GM10266 (cell line): Measurements from ENCODE around the gene CACFD1.
"Not testable (repeated sequence)": the region's sequence is repeated elsewhere in the genome, so short reads cannot be mapped to it uniquely, and the experiment has no call there.

Experiments used
- DNase-seq: peaks from one replicate; pipeline ENCODE4 v3.0.0; 2012; ENCODE audit errors: extremely low spot score
- TF ChIP-seq, protein P1 (sequence below): IDR thresholded peaks from 2 replicates; pipeline ENCODE4 v1.5.1; 2012; ENCODE audit warnings: mild to moderate bottlenecking, low read depth; ENCODE audit not compliant: control insufficient read depth, insufficient read depth; ENCODE audit errors: missing control alignments

Gene CACFD1

DNA sequence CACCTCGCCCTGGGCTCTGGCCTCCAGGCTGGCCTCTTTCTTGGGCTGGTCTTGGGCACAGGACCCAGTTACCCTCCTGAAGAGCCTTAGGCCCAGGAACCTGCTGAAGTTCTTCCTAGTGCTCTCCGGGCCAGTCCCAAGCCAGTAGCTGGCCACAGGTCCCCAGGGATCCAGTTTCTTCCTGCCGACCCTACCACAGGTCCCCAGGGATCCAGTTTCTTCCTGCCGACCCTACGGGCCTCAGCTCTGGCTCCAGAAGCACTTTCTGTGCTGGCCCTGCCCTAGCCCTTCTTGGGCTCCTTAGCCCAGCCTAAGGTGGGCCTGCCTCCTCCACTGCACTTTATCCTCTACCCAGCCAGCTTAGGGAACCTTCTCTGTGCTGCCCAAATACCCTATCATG is 18.2 kb upstream of the CACFD1 start:
- no peak for DNase-seq
- TF ChIP-seq, protein P1, sequence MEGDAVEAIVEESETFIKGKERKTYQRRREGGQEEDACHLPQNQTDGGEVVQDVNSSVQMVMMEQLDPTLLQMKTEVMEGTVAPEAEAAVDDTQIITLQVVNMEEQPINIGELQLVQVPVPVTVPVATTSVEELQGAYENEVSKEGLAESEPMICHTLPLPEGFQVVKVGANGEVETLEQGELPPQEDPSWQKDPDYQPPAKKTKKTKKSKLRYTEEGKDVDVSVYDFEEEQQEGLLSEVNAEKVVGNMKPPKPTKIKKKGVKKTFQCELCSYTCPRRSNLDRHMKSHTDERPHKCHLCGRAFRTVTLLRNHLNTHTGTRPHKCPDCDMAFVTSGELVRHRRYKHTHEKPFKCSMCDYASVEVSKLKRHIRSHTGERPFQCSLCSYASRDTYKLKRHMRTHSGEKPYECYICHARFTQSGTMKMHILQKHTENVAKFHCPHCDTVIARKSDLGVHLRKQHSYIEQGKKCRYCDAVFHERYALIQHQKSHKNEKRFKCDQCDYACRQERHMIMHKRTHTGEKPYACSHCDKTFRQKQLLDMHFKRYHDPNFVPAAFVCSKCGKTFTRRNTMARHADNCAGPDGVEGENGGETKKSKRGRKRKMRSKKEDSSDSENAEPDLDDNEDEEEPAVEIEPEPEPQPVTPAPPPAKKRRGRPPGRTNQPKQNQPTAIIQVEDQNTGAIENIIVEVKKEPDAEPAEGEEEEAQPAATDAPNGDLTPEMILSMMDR: no peak

DNA sequence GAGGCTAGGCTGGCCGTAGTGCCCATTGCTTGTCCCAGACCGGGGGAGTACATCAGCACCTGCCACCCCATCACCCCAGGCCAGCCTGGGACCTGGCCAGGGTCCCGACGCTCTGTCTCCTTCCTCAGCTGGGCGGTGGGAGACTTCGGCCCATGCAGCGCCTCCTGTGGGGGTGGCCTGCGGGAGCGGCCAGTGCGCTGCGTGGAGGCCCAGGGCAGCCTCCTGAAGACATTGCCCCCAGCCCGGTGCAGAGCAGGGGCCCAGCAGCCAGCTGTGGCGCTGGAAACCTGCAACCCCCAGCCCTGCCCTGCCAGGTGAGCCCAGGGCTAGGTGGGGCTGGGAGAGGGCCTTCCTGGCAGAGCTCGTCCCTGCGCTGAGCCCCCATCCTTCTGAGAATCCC is 16.5 kb upstream of the CACFD1 start:
- TF ChIP-seq, protein P1: no peak
- no peak for DNase-seq

DNA sequence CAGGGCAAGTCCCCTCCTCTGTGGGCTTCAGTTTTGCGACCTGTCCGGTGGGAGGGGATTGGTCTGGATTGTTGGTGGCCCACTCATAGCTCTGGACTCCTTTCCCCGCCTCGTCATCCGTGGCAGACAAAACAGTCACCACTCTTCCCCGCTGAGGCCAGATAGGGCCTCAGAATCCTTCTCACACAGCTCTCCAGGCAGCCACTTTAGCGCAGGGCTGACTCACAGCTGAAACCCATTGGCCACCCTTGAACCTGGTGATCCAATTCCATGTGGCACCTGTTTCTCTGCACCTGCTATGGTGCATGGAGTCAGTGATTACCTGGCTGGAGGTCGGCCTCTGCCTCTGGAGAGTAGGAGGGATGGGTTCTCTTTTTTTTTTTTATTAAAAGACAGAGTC is 15.8 kb upstream of the CACFD1 start:
- DNase-seq: no peak
- TF ChIP-seq, protein P1: no peak

DNA sequence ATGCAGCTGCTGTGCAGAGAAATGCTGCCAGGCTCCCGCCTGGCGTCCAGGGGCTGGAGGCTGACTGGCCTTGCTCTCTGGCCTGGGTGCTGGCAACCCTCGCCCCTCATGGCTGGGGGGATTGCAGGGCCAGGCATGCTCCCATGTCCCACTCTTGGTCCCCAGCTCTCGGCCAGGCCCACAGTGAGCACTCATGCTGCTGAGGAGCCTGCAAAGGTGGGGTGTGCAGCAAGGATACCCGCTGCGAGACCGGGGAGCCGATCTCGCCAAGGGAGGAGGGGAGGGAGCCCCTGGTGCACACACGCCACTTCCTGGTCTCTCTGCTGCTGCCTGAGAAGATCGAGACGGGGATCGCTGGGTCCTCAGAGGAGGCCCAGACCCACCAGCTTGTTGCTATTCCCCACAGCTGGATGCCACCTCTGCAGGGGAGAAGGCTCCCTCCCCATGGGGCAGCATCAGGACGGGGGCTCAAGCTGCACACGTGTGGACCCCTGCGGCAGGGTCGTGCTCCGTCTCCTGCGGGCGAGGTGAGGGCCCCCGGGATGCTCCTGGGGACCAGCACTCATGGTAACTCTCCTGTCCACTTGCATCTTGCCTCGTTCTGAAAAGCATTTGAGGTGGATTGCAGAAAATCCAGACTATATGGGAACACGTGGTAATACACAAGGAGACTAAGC is 14.3 kb upstream of the CACFD1 start:
- no peak for DNase-seq
- TF ChIP-seq, protein P1: no peak

DNA sequence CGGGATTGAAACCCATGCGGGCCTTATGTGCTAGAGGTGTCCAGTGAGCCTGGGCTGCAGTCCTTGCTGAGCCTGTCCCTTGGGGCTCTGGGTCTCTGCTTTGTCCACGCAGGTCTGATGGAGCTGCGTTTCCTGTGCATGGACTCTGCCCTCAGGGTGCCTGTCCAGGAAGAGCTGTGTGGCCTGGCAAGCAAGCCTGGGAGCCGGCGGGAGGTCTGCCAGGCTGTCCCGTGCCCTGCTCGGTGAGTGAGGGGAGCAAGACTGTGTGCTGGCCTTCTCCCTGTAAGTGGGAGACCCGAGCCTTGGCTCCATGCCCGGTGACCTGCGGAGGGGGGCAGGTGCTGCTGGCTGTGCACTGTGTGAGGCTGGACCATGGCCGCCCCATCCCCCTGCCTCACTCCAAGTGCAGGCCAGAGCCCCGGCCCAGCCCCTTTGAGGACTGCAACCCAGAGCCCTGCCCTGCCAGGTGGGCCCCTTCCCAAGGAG is 11.2 kb upstream of the CACFD1 start:
- TF ChIP-seq, protein P1: no peak
- DNase-seq: no peak

DNA sequence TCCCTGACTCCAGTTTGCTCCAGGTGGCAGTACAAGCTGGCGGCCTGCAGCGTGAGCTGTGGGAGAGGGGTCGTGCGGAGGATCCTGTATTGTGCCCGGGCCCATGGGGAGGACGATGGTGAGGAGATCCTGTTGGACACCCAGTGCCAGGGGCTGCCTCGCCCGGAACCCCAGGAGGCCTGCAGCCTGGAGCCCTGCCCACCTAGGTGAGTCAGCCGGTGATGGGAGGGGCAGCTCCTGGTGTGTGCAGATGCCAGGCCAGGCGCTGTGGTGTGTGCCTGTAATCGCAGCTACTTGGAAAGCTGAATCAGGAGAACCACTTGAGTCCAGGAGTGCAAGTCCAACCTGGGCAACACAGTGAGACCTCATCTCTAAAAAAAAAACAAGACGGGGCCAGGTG is 10.0 kb upstream of the CACFD1 start:
- TF ChIP-seq, protein P1: no peak
- DNase-seq: no peak

DNA sequence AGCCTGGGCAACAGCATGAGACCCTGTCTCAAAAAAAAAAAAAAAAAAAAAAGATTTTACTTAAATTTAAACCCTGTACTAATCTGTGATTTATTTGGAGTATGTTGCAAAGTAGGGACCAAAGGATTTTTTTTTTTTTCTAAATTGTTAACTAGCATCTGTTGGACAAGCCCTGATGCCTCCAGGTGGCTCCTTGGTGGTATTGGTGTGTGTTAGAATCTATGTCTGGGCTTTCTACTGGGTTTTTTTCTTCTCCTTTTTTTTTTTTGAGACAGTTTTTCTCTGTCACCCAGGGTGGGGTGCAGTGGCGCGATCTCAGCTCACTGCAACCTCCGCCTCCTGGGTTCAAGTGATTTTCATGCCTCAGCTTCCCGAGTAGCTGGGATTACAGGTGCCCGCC is 7.9 kb upstream of the CACFD1 start:
- not testable (repeated sequence) for DNase-seq

DNA sequence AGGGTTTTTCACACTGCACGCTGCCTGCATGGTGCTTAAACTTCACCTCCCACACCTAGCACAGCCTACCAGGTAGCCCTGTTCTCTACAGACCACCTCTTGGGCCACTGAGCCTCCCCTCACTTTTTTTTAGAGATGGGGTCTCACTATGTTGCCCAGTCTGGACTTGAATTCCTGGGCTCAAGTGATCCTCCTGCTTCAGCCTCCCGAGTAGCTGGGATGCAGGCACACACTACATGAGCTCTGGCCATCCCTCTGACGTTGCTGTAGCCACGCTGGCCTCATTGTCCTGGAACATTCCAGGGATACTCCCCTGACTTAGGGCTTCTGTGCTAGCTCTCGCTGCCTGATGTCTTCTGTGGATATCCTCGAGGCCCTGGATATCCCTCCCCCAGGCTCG is 7.2 kb upstream of the CACFD1 start:
- no peak for DNase-seq
- TF ChIP-seq, protein P1: no peak
